Superior temporal gyrus (tissue), 1 donor: ENCODE data around the gene NBAS.
"Not testable (repeated sequence)": the region's sequence is repeated elsewhere in the genome, so short reads cannot be mapped to it uniquely, and the experiment has no call there.

Experiments
- DNase-seq: peaks from one replicate; pipeline ENCODE4 v3.0.0-alpha.2; 2016; ENCODE audit errors: extremely low spot score

Gene NBAS

DNA sequence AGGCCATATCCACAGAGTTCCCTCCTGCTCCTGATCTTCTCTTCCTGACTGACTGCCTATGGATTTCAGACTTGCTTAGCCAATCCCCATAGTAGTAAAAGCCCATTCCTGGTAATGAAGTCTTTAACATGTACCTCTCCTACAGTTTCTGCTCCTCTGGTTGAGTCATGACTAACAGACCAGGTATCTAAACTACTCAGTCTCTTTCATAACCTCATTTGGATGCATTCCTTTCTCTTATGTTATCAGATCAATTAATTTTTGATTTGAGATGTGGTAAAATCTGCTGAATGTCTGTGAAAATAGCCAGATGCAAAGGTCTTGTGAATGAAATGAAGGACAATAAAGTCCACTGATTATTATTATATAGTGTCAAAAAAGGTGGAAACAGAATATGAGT is 198.0 kb downstream of the NBAS start:
- DNase-seq, result no peak

- DNase-seq, result no peak
These were observed 201.2 kb downstream of the NBAS start for GRCh38 chr2:15359716-15360531.

DNA sequence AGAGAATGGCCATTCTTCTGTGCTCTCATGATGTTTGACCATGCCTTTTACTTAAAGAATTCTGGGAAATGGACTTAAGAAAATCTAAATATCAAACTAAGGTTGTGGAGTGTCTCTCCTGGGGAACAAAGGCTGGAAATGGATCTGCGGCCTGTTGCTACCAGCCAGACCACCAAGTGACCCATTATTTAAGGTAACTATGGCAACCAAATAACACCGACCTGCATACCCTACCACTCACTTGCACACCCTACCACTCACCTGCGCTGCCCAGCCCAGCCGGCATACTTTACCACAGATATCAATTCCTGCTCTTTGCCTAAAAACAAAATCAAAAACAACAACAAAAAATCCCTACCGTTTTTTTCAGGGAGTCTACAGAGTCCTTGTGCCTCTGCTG is 203.2 kb downstream of the NBAS start:
- no peak for DNase-seq

DNA sequence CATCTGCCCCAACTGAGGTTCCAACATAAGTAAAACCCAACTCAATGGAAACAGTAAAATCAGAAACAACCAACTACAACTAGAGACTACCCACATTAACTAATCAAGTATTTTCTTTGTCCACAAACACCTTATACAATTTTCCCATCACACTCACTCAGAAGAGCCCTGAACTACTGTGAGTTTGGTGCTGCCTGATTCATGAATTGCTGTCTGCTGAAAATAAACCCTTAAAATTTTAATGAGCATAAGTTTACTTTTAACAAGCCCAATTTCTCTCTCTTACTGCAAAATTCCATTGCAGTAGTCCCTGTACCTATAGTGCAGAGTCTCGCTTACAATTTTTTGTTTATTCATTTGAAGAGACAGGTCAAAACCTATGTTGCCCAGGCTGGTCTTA is 203.9 kb downstream of the NBAS start:
- no peak for DNase-seq

DNA sequence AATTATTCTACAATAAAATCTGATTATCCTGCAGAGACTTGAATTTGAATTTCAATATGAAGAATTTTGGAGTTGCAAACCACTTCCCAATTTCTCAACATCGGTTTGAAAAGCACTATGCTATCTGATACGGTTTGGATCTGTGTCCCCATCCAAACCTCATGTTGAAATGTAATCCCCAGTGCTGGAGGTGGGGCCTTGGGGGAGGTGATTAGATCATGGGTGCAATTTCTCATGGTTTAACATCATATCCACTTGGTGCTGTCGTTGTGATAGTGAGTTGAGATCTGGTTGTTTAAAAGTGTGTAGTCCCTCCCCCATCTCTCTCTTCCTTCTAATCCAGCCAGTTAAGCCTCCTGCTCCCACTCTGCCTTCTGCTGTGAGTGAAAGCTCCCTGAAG is 205.7 kb downstream of the NBAS start:
- no peak for DNase-seq

- DNase-seq, result no peak
These were observed 206.4 kb downstream of the NBAS start for GRCh38 chr2:15354596-15355366.

DNA sequence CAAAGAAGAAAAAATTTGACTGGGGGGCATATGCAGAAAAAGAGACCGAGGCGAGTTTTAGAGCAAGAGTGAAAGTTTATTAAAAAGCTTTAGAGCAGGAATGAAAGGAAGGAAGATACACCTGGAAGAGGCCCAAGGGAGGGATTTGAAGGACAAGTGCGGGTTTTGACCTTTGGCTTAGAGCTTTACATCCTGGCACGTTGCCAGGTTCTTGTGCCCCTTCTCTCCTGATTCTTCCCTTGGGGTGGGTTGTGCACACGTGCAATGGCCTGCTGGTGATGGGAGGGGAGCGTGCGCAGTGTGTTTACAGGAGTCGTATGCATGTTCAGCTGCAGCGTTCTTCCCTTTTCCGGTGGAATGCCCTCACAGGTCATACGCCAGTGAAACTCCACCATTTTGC is 208.8 kb downstream of the NBAS start:
- DNase-seq, result no peak

DNA sequence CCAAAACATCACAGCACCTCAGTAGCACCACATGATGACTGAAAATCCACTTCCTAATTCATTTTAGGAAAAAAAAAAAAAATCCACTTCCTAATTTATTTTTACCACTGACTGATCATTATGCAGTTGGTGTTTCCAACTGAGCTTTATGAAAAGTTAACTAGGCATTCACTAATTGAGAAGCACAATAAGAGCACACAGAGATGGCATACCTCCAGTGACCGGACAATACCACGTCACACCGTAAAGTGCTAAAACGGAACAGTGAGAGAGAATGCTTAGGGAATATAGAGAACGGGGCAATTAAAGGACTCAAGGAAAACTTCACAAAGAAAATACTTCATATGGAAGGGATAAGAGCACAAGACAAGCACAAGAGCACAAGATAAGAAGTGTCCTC is 212.5 kb downstream of the NBAS start:
- DNase-seq, result no peak

DNA sequence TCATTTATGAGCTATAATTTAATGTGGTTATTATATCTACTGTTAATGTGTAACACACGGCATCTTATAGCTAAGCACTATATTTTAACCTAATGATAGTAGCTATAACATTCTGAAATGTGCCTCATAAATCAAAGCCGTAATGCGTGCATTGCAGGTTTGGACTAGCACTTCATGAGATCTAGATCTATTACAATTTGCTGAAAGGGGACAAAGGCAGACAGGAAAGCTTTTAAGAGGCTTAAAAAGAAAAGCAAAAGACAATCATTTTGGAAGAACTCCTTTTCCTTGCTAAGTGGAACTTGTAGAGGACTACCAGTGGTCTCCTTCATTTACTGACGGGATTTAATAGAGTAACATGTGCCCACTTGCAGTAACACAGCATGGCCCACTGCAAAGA is 213.1 kb downstream of the NBAS start:
- DNase-seq, result no peak

GRCh38 chr2:15346624-15347023 is 214.5 kb downstream of the NBAS start:
- no peak for DNase-seq

DNA sequence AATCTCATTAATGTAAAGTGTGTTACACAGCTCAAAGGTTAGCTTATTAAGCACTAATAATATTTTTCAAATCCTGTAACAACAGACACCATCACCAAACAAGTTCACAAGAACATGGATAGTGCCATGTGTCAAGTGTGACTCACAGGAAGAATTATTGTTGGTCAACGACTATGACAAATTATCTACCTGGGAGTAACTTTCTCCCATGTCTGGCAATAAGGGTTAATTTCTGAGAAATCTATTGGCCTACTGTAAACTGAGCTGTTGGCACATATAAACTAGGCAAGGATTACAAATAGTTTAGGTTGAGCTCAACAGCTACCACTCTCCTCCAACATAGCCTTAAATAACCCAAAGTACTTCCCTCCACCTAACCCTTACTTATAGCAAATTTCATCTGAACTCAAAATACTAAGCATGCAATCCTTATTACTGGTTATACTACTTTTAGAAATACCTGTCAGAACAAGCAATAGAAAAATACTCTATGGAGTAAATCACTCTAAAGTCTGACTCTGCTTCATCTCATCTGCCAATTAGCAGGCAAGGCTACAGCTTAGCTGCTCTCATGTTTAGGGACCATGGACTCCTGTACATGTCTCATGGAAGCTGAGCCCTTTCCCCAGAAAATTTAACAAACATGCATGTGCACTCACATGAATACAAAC is 223.0 kb downstream of the NBAS start:
- no peak for DNase-seq

GRCh38 chr2:15334644-15335326 is 226.3 kb downstream of the NBAS start:
- no peak for DNase-seq

DNA sequence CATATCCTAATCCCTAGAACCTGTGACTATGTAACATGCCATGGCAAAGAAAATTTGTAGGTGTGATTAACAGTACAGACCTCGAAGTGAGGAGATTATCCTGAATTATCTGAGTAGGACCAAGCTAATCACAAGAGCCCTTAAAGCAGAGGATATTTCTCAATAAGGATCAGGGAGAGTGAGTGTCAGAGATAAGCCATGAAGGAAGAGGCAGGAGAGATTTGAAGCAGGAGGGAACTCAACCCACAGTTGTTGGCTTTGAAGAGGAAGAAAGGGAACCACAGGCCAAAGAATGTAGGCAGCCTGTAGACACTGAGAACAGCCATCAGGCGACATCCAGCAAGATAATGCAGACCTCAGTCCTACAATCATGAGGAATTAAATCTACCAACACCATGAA is 229.3 kb downstream of the NBAS start:
- no peak for DNase-seq

DNA sequence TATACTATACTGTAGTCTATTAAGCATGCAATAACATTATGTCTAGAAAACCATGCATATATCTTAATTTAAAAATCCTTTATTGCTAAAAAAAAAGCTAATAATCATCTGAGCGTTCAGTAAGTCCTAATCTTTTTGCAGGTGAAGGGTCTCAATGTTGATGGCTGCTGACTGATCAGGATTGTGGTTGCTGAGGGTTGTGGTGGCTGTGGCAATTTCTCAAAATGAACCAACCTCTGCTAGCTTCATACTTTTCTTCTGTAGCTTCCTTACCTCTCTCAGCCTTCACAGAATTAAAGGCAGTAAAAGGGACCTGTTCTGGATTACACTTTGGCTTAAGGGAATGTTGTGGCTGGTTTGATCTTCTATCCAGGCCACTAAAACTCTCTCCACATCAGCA is 235.8 kb downstream of the NBAS start:
- DNase-seq, result no peak

GRCh38 chr2:15323227-15323626 is 237.9 kb downstream of the NBAS start:
- DNase-seq, result no peak

DNA sequence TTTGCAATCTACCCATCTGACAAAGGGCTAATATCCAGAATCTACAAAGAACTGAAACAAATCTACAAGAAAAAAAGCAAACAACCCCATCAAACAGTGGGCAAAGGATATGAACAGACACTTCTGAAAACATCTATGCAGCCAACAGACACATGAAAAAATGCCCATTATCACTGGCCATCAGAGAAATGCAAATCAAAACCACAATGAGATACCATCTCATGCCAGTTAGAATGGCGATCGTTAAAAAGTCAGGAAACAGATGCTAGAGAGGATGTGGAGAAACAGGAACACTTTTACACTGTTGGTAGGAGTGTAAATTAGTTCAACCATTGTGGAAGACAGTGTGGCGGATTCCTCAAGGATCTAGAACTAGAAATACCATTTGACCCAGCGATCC is 239.7 kb downstream of the NBAS start:
- not testable (repeated sequence) for DNase-seq

- DNase-seq, result no peak
These were observed 244.7 kb downstream of the NBAS start for GRCh38 chr2:15316370-15316814.

- no peak for DNase-seq
These were observed 245.7 kb downstream of the NBAS start for GRCh38 chr2:15315411-15315810.

- no peak for DNase-seq
These were observed 247.5 kb downstream of the NBAS start for GRCh38 chr2:15313657-15314056.

DNA sequence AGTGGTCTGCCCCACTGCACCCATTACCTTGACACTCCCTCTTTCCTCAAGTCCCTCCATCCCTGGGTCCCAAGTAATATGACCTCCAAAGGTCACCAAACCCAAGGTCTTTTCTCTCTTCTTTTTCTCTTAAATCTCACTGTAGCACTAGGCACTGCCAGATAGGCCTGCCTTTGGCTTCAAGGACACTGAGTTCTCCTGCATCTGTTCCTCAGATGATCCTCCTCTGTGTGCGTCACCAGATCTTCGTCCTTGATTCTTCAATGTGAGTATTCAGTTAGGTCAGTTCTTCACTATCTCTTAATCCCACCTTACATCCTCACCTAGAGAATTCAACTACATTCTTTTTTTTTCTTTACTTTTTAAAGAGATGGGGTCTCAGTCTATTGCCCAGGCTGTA is 249.2 kb downstream of the NBAS start:
- no peak for DNase-seq

DNA sequence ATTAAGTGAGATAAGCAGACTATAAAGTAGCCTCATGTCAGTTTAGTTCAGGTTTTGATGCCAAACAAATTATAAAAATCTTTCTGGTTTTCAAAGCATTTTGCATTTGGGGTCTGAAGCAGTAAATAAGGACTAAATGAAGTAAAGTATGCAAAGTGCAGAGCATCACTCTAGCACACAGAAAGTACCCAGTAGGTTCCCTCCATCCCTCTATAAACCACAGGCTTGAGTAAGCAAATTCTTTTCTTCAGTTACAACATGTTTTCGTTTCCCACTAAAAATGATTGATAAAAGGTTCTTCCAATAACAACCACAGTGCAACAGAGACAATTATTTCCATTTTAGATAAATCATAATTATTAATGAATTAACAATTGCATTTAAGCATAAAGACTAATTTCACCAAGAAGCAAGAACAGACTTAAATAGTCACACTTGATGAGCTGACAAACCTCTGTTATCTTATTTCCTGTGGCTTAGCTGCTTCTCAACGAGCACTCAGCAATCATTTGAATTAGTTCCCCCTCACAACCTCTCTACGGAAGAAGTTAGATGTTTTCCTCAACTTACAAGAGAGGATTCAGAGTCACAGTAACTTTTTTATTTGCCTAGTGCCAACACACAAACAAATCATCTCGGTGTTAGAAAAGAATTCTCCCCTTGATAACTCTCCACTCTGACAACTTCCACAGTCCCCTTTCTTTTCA is 249.8 kb downstream of the NBAS start:
- no peak for DNase-seq
